HepG2 (cell line): ENCODE results near the gene SAE1. TPM values are rescaled to one million over a fixed set of nuclear protein-coding genes. Genes with fewer than 3 reads are reported as not detected.

Experiments used
- CEBPG ChIP-seq: IDR thresholded peaks from 2 replicates; pipeline ENCODE4 v1.6.1; 2016
- CENPT ChIP-seq: sonication (generic); formaldehyde crosslinking; IDR thresholded peaks from 2 replicates; pipeline ENCODE4 v1.8.0; 2022; ENCODE audit warnings: low read depth, mild to moderate bottlenecking, moderate library complexity, missing genetic modification reagents
- GTF2F1 ChIP-seq: fragments of 150-350 bp; IDR thresholded peaks from 2 replicates; pipeline ENCODE4 v1.6.1; 2014; ENCODE audit warnings: low read length
- KLF11 ChIP-seq: IDR thresholded peaks from 2 replicates; pipeline ENCODE4 v1.6.1; 2016; ENCODE audit warnings: missing compliant biosample characterization
- LRRFIP1 ChIP-seq: sonication (generic); formaldehyde crosslinking; conservative IDR thresholded peaks from 2 replicates; pipeline ENCODE4 v1.4.0; 2020; ENCODE audit warnings: missing genetic modification reagents
- NFAT5 ChIP-seq: sonication (generic); formaldehyde crosslinking; IDR thresholded peaks from 2 replicates; pipeline ENCODE4 v1.4.0; 2020; ENCODE audit warnings: missing genetic modification reagents
- NFATC3 ChIP-seq: sonication (generic); formaldehyde crosslinking; IDR thresholded peaks from 2 replicates; pipeline ENCODE4 v1.5.1; 2020; ENCODE audit warnings: mild to moderate bottlenecking, missing genetic modification reagents
- ZFP82 ChIP-seq: sonication (generic); formaldehyde crosslinking; IDR thresholded peaks from 2 replicates; pipeline ENCODE4 v1.5.1; 2020; ENCODE audit warnings: mild to moderate bottlenecking, missing genetic modification reagents, borderline replicate concordance
- ZNF543 ChIP-seq: sonication (generic); formaldehyde crosslinking; IDR thresholded peaks from 2 replicates; pipeline ENCODE4 v1.4.0; 2020; ENCODE audit warnings: mild to moderate bottlenecking, missing genetic modification reagents
- ZNF597 ChIP-seq: sonication (generic); formaldehyde crosslinking; IDR thresholded peaks from 2 replicates; pipeline ENCODE4 v1.5.0; 2020; ENCODE audit warnings: missing genetic modification reagents
- ZNF773 ChIP-seq: sonication (generic); formaldehyde crosslinking; IDR thresholded peaks from 2 replicates; pipeline ENCODE4 v1.4.0; 2020; ENCODE audit warnings: missing genetic modification reagents, borderline replicate concordance
- ZSCAN20 ChIP-seq: sonication (generic); formaldehyde crosslinking; IDR thresholded peaks from 2 replicates; pipeline ENCODE4 v1.4.0; 2020; ENCODE audit warnings: missing genetic modification reagents, mild to moderate bottlenecking, borderline replicate concordance
- polyA plus RNA-seq, 8 experiments: library from polyadenylated mRNA; depleted of rRNA in 3 of 8; stranded (reverse) in 7 of 8; unstranded in 1 of 8; fragments of >200 nt; fragmentation: Illumina TruSeq in 4 of 8; extraction: Trizol in 4 of 8; gene quantifications; 2 replicates each; pipeline versions ENCODE4 v1.2.1 to v1.2.3, GENCODE V29; 2011 to 2016; ENCODE audit warnings: low read depth in 4 of 8, missing spikeins in 1 of 8, mixed read lengths in 1 of 8; ENCODE audit not compliant: insufficient read depth in 1 of 8
- total RNA-seq, 5 experiments: library from RNA; depleted of rRNA; stranded (reverse); fragments of >200 nt; fragmentation: Illumina TruSeq; extraction: Trizol; gene quantifications; 2 replicates each; pipeline ENCODE4 v1.2.3, GENCODE V29; 2016; ENCODE audit warnings: low read depth in 1 of 5
- TF ChIP-seq, protein P1 (sequence below): sonication (generic); formaldehyde crosslinking; conservative IDR thresholded peaks from 2 replicates; pipeline ENCODE4 v1.4.0; 2020; ENCODE audit warnings: missing genetic modification reagents
- TF ChIP-seq, protein P2 (sequence below): sonication (generic); formaldehyde crosslinking; IDR thresholded peaks from 2 replicates; pipeline ENCODE4 v1.9.0; 2022; ENCODE audit warnings: missing genetic modification reagents, mild to moderate bottlenecking, borderline replicate concordance
- TF ChIP-seq, protein P3 (sequence below): IDR thresholded peaks from 2 replicates; pipeline ENCODE4 v1.6.1; 2016; ENCODE audit warnings: missing biosample characterization, missing genetic modification reagents, low read depth

The SAE1 gene
- total and polyA plus RNA-seq, 2 of the 13 experiments (the other 11 are each of a cell fraction or from before 2014, with no cell fraction given), result 87.6 to 197 TPM

GRCh38 chr19:47231215-47232054 lies 100.8 kb downstream of the SAE1 start (continued):
- TF ChIP-seq, protein P1, sequence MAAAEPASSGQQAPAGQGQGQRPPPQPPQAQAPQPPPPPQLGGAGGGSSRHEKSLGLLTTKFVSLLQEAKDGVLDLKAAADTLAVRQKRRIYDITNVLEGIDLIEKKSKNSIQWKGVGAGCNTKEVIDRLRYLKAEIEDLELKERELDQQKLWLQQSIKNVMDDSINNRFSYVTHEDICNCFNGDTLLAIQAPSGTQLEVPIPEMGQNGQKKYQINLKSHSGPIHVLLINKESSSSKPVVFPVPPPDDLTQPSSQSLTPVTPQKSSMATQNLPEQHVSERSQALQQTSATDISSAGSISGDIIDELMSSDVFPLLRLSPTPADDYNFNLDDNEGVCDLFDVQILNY (CRISPR knock-in tag), result no peak
- TF ChIP-seq ZSCAN20, result no peak
- TF ChIP-seq ZNF597 (CRISPR knock-in tag), result no peak
- 0 out of 2 replicates have a peak, but pooled peaks have one; percentile 11 for TF ChIP-seq CEBPG
- no peak for TF ChIP-seq NFATC3 (CRISPR knock-in tag)
- TF ChIP-seq NFAT5 (CRISPR knock-in tag), result 0 out of 2 replicates have a peak, but pooled peaks have one; percentile 61
- no peak for TF ChIP-seq GTF2F1
- TF ChIP-seq ZNF543 (CRISPR knock-in tag), result no peak
- TF ChIP-seq ZNF773 (CRISPR knock-in tag), result peak; percentile 68; the same call in 1 of the 2 replicates
- TF ChIP-seq, protein P2, sequence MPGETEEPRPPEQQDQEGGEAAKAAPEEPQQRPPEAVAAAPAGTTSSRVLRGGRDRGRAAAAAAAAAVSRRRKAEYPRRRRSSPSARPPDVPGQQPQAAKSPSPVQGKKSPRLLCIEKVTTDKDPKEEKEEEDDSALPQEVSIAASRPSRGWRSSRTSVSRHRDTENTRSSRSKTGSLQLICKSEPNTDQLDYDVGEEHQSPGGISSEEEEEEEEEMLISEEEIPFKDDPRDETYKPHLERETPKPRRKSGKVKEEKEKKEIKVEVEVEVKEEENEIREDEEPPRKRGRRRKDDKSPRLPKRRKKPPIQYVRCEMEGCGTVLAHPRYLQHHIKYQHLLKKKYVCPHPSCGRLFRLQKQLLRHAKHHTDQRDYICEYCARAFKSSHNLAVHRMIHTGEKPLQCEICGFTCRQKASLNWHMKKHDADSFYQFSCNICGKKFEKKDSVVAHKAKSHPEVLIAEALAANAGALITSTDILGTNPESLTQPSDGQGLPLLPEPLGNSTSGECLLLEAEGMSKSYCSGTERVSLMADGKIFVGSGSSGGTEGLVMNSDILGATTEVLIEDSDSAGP (CRISPR knock-in tag), result peak; percentile 50
- no peak; the same call in 1 of the 2 replicates for TF ChIP-seq KLF11
- no peak for TF ChIP-seq ZFP82 (CRISPR knock-in tag)
- 0 out of 2 replicates have a peak, but pooled peaks have one; percentile 21 for TF ChIP-seq CENPT
- TF ChIP-seq, protein P3, sequence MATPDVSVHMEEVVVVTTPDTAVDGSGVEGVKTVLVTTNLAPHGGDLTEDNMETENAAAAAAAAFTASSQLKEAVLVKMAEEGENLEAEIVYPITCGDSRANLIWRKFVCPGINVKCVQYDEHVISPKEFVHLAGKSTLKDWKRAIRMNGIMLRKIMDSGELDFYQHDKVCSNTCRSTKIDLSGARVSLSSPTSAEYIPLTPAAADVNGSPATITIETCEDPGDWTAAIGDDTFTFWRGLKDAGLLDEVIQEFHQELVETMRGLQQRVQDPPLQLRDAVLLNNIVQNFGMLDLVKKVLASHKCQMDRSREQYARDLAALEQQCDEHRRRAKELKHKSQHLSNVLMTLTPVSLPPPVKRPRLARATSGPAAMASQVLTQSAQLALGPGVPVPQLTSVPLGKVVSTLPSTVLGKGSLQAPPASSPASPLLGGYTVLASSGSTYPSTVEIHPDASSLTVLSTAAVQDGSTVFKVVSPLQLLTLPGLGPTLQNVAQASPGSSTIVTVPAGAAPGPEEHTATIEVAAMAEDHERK, result no peak
- no peak for TF ChIP-seq LRRFIP1 (CRISPR knock-in tag)
